Endothelial cell of umbilical vein (primary cell): ENCODE results near the gene GHRH.

Experiments used
- EZH2 ChIP-seq: IDR thresholded peaks from 2 replicates; pipeline ENCODE4 v1.6.1; 2012; ENCODE audit warnings: borderline replicate concordance, low read depth, mild to moderate bottlenecking, moderate library complexity, low read length, inconsistent platforms; ENCODE audit not compliant: severe bottlenecking
- POLR2A ChIP-seq: IDR thresholded peaks from 2 replicates; pipeline ENCODE4 v1.6.1; 2012; ENCODE audit warnings: low read depth, mild to moderate bottlenecking, control low read depth, low read length

DNA sequence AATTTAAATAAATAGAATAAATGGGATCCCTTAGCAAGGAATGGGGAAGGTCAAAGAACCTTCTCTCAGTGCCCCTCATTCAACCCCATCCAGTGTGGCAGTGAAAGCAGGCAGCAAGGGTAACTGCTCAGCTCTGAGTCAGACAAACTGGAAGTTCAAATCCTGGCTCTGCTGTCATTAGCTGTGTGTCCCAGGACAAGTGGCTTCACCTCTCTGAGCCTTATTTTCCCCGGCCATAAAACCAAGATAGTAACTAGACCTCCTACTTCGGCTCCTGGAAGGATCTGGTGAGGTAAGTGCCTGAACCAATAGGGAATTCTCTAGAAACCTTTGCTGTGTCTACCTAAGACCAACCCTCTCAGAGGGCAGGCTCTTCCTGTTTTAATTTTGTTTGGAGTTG, 4.1 kb downstream of the GHRH start:
- TF ChIP-seq POLR2A (no peak), EZH2 (no peak)
